Right atrium auricular region (tissue), 2 donors: Measurements from ENCODE around the gene HP1BP3. TPM values are rescaled to one million over a fixed set of nuclear protein-coding genes. Genes with fewer than 3 reads are reported as not detected.
"Not testable (repeated sequence)": the region's sequence is repeated elsewhere in the genome, so short reads cannot be mapped to it uniquely, and the experiment has no call there.

Experiments used
- DNase-seq: peaks from one replicate; pipeline ENCODE4 v3.0.0-alpha.2; 2019; ENCODE audit warnings: low spot score
- H3K27ac ChIP-seq, 2 donors: fragments of 200-600 bp; sonication (generic); 1 replicate in 1 of 2; 2 replicates in 1 of 2; pipeline ENCODE4 v1.5.1; 2016 to 2019
- H3K27me3 ChIP-seq, 2 donors: fragments of 200-600 bp; sonication (generic); one replicate each; pipeline versions ENCODE4 v1.5.1 to v1.6.0; 2017 to 2019
- H3K36me3 ChIP-seq: fragments of 200-600 bp; sonication (generic); one replicate; pipeline ENCODE4 v1.5.1; 2016
- H3K4me1 ChIP-seq, 2 donors: fragments of 200-600 bp; sonication (generic); one replicate each; pipeline versions ENCODE4 v1.5.1 to v1.6.0; 2017 to 2019
- H3K4me3 ChIP-seq, 2 donors: fragments of 200-600 bp; sonication (generic); 1 replicate in 1 of 2; 2 replicates in 1 of 2; pipeline ENCODE4 v1.5.1; 2017 to 2019; ENCODE audit warnings: mild to moderate bottlenecking in 1 of 2, moderate library complexity in 1 of 2
- H3K9me3 ChIP-seq, 2 donors: fragments of 200-600 bp; sonication (generic); one replicate each; pipeline ENCODE4 v1.5.1; 2019
- total RNA-seq, 2 donors: library from RNA; depleted of rRNA; stranded (reverse); fragments of >200 nt; gene quantifications; one replicate each; pipeline ENCODE4 v1.1.0, GENCODE V29; 2016
- TF ChIP-seq, protein P1 (sequence below), 2 donors: fragments of 200-600 bp; sonication (generic); IDR thresholded peaks; one replicate each; pipeline ENCODE4 v1.5.1; 2019; ENCODE audit warnings: antibody characterized with exemption in 2 of 2

Gene HP1BP3
- total RNA-seq, 2 donors from 2014 or later: 106 to 115 TPM

DNA sequence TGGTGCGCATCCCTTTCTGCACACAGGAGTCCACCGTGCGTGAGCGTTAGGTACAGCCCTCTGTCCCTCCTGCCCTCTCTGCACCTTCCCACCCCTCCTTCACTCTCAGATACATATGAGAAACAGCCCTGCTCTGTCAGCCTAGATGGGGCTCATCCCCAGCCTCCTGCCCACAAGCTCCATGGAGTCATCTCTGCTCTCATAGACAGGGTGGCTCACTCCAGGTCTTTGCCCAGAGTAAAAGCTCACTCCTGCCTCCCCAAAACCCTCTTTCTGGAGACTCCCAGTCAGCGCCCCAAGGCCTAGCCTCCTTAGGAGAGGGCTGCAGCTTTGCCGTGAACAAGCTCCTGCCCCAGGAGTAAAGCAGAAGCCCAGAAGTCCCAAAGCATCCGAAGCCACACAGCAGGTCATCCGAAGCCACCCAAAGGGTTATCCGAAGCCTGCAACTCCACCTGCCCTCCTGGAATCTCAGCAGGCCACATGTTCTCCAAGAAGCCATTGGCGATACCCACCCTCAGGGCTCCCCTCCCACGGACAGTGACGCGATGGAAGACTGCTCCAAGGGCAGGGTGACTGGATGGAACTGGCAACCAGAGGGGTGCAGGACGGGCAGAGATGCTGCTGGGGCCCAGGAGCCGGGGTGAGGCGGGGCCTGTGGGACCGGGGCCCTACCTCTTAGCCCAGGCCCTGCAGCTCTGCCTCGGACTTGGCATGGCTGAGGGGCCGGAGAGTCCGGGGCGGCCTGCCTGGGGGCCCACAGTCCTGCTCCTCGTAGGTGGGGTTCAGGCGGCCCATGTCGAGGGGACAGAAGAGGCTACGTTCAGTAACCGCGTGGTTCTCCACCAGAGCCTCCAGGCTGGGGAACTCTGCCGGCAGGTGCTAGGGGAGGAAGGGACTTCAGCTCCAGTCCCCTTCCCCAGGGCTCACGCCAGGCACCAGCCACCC is 65.7 kb downstream of the HP1BP3 start:
- Histone ChIP-seq H3K27me3 (no peaks in the 10 kb centered on the region), H3K4me1 (peaks cover 0 to 10% of the 10 kb centered on the region in 2 donors), H3K4me3 (no peak overlapping the region), H3K9me3 (no peaks in the 10 kb centered on the region), H3K36me3 (no peaks in the 10 kb centered on the region), H3K27ac (no peak overlapping the region)
- DNase-seq: no peak
- TF ChIP-seq, protein P1, sequence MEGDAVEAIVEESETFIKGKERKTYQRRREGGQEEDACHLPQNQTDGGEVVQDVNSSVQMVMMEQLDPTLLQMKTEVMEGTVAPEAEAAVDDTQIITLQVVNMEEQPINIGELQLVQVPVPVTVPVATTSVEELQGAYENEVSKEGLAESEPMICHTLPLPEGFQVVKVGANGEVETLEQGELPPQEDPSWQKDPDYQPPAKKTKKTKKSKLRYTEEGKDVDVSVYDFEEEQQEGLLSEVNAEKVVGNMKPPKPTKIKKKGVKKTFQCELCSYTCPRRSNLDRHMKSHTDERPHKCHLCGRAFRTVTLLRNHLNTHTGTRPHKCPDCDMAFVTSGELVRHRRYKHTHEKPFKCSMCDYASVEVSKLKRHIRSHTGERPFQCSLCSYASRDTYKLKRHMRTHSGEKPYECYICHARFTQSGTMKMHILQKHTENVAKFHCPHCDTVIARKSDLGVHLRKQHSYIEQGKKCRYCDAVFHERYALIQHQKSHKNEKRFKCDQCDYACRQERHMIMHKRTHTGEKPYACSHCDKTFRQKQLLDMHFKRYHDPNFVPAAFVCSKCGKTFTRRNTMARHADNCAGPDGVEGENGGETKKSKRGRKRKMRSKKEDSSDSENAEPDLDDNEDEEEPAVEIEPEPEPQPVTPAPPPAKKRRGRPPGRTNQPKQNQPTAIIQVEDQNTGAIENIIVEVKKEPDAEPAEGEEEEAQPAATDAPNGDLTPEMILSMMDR (IDR thresholded peaks at IDR 0.05): no peak

DNA sequence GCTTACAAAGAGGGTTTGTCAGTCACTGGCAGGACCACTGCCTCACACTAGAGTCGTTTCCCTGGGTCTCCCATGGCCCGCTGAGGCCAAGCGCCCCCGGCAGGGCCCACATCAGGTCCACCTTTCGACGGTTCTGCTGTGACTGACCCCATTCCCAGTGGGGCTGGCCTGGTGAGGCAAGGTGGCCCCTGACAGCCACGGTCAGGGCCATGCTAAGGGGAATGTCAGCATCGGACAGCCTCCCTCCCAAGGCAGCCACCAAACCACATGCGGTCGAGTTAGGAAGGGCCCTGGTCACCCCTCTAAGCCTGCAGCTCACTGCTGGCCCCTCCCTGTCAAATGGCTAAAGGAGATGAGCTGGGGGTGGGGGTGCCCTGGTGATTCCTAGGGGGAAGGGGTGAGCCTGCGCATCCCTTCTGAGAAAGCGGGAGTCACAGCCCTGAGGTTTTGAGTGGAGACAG is 66.4 kb downstream of the HP1BP3 start:
- no peak overlapping the region for H3K27ac ChIP-seq
- H3K36me3 ChIP-seq: no peaks in the 10 kb centered on the region
- no peaks in the 10 kb centered on the region for H3K27me3 ChIP-seq
- DNase-seq: no peak
- TF ChIP-seq, protein P1 (IDR thresholded peaks at IDR 0.05): no peak
- no peak overlapping the region for H3K4me3 ChIP-seq
- H3K4me1 ChIP-seq: peaks cover 0 to 10% of the 10 kb centered on the region in 2 donors
- no peaks in the 10 kb centered on the region for H3K9me3 ChIP-seq

DNA sequence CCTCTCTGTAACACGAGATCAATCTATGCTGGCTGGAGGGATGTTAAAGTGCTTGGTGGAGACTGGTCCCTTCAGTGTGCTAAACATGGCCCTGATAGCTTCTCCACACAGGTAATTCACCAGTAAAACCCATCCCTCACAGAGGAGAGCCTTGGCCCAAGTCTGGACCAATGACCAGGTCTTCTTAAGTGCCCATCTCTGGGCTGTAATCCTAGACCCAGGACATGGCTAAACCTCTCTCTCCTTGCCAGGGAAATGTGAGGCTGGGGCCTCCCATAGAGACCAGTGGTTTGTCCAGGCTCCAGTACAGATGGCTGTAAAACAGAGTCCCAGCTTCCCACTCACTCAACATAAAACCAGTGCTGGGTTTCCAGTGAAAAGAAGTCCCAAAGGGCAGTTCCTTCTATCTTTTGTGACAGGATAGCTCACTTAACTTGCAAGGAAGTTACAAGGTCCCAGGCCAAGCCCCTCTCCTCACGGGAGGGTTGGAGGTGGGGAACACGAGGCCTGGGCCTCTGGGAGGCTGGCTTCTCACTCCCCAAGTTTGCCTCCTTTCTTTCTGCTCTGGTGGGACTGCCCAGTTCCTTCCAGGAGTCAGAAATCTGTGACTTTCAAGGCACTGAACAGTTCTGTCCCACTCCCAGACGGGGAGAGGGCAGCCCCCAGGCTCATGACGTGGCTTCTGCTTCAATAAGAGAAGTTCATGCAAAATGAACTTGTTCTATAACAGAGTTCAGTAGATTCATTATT is 67.1 kb downstream of the HP1BP3 start:
- H3K27ac ChIP-seq: no peak overlapping the region
- no peak for DNase-seq
- H3K9me3 ChIP-seq: no peaks in the 10 kb centered on the region
- no peaks in the 10 kb centered on the region for H3K27me3 ChIP-seq
- no peak overlapping the region for H3K4me3 ChIP-seq
- H3K36me3 ChIP-seq: no peaks in the 10 kb centered on the region
- H3K4me1 ChIP-seq: peaks cover 0 to 10% of the 10 kb centered on the region in 2 donors
- TF ChIP-seq, protein P1 (IDR thresholded peaks at IDR 0.05): no peak

DNA sequence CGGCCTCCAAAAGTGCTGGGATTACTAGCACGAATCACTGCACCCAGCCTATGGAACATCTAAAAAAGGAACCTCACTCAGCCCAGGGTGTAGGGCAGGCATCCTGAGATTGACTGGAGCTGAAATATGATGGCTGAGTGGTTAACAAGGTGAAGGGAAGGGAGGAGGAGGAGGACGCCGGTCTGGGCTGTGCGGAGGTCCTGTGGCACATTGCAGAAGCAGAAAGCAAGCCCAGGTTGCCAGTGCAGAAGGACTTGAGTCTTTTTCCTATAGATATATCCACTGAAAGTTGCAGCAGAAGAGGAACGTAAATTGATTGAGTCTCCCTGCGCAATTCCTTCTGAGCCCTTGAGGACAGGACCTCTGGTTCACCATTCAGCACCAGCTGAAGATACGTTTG is 67.8 kb downstream of the HP1BP3 start:
- H3K4me1 ChIP-seq: peaks cover 0 to 10% of the 10 kb centered on the region in 2 donors
- TF ChIP-seq, protein P1 (IDR thresholded peaks at IDR 0.05): no peak
- no peak for DNase-seq
- H3K4me3 ChIP-seq: no peak overlapping the region
- H3K27me3 ChIP-seq: no peaks in the 10 kb centered on the region
- no peaks in the 10 kb centered on the region for H3K36me3 ChIP-seq
- no peak overlapping the region for H3K27ac ChIP-seq
- no peaks in the 10 kb centered on the region for H3K9me3 ChIP-seq

DNA sequence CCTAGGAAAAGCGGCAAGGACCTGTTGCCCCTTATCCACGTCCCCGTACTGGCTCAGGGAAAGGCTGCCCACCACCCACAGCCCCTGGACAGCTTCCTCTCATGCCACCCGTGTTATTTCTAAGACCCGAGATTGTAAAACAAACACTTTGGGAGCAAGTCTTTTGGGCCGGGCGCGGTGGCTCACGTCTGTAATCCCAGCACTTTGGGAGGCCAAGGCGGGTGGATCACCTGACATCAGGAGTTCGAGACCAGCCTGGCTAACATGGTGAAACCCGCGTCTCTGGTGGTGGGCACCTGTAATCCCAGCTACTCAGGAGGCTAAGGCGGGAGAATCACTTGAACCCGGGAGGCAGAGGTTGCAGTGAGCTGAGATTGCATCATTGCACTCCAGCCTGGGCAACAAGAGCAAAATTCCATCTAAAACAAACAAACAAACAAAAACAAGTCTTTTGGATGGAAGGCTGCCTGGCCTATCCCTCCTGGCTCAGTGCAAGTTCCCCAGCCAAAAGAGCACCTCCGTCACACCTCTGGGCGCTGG is 68.7 kb downstream of the HP1BP3 start:
- H3K27me3 ChIP-seq, H3K4me1 ChIP-seq, H3K27ac ChIP-seq, H3K36me3 ChIP-seq, H3K9me3 ChIP-seq, DNase-seq: not testable (repeated sequence)
- peak overlapping the region; percentile 17 to 52 for H3K4me3 ChIP-seq
